NCI-H2081 (cell line): ENCODE measurements around the gene S1PR1.
A peak's percentile ranks its signal among the peaks of the same experiment; 100 is the strongest.
"Not testable (repeated sequence)": the region's sequence is repeated elsewhere in the genome, so short reads cannot be mapped to it uniquely, and the experiment has no call there.

Experiments
- DNase-seq, 2 experiments: peaks; one replicate each; lab custom pipeline; 2025; lab: John Stamatoyannopoulos, UW

S1PR1 gene

DNA sequence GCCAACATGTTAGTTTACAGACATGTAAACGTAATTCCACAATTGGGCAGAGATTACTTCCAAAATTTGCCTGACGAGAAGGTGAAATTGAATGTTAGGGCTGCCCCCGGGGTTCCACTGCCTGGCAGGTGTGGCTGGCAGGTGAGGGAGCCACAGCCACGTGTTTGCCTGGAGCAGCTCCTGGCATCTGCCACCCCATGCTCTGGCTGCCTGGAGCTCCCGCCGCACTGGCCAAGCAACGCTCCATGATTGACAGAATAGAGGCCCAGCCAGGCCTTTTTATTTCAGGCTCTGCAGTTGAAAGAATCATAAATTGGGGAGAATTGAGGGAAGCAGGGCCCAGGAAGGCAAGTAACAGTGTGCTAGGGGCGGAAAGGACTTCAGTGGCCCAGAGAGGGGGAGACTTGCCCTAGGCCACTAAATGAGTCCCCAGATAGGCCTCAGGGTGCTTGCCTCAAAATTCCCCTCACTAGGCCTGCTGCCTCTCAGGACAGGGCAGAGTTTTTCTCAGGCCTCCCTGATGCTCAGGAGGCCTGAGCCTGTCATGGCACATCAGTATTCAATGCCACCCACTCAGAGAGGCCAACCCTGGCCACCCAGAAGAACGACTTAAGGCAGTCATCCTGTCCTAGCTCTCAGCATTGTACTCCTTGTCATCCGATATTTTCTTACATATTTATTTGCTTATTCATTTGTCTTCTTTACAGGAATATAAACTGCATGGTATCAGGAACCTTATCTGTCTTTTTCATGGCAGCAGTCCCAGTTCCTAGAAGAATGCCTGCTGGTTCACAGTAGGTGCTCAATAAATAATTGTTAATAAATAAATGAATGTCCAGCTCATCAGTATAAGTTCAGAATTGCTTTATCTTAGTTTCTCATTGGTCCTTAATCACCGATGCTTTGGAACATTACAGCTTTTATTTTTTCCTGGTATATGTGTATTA lies 16.6 kb upstream of the S1PR1 start:
- peak; percentile 19 to 69 for DNase-seq

DNA sequence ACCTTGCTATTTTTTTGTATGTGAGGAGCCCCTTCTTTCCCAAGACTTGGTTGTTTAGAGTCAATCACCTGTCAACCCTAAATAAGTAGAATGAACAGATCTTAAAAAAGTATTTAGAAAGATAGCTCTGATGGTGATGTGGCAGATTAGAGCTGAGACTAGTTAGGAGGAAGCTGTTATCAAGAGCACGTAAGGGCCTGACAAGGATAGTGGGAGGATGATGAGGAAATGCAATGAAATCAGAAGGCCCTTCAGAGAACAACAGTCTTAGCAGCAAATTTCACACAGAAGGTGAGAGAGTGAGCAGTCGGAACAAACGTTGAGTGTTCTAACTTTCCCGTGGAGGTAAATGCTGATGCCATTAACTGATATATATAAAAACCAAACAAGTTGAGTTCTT lies 15.9 kb upstream of the S1PR1 start:
- no peak for DNase-seq

DNA sequence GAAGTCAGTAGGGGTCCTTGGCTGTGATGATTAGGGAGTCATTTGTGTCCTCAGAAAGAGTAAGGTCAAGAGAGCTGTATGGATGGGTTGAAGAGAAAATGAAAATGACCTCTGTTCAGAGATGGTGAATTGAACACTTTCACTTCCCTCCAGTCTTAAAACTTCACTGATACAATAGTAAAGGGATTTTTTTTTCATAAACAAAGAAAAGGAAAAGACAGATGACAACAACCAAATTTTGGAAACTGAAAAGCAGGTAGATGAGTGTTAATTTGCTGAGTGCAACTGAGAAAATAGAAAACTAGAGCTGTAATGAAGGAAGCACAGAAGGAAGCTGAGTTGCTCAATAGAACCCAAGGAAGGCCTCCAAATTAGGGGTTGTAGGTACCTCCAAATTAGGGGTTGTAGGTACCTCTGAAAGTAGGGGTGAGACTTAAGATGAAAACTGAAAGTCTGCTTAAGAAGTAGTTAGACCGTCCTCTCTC lies 14.8 kb upstream of the S1PR1 start:
- DNase-seq = no peak

DNA sequence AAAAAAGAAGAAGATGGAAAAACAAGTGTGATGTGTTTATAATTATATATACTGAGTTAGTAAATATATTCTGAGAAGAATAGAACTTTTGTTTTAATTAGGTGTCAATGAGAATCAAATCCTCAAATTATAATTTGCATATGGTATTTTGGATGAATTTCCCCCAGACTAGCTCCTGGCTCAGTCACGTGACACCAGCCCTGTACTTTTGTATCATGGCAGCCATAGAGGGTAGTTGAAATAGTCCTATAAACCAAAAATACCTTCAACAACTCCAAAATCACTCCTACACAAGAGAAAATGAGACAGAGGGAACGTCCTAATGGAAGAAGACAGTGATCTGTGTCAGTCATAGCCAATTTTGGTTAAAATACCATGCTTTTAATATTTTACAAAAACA lies 9.0 kb upstream of the S1PR1 start:
- DNase-seq = no peak

DNA sequence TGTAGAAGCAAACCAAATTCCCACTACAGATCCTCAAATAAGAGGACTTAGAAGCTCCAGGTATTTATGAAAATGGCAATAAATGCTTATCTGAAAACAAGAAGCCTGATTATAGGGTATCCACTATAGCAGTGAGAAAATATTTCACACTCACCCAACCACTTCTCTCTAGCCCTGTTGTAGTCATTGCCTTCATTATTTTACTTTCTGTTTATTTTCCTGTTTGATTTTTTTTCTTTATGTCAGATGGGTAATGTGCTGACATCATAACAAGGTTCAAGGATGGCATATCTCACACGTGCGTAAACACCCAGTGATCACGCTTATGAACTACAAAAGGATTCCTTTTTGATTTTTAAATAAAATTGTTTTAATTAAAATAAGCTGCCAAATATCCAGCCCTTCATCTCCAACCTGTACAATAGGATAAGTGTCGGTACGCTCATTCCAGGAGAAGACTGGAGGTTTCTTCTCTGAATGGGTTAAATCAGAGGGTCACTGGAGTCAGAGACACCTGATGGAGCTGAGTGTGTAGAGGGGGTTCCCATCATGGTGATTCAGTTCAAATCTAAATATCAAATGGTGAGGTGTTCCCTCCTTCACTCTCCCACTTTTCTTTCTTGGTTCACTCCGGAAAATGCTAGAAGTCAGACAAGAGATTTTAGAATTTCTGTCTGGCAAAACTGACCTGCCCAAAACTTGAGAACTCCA lies 8.2 kb upstream of the S1PR1 start:
- DNase-seq = no peak

DNA sequence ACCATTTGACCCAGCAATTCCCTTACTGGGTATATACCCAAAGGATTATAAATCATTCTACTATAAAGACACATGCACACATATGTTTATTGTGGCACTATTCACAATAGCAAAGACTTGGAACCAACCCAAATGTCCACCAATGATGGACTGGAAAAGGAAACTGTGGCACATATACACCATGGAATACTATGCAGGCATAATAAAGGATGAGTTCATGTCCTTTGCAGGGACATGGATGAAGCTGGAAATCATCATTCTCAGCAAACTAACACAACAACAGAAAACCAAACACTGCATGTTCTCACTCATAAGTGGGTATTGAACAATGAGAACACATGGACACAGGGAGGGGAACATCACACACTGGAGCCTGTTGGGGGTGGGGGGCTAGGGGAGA lies 4.6 kb upstream of the S1PR1 start:
- DNase-seq = not testable (repeated sequence)

DNA sequence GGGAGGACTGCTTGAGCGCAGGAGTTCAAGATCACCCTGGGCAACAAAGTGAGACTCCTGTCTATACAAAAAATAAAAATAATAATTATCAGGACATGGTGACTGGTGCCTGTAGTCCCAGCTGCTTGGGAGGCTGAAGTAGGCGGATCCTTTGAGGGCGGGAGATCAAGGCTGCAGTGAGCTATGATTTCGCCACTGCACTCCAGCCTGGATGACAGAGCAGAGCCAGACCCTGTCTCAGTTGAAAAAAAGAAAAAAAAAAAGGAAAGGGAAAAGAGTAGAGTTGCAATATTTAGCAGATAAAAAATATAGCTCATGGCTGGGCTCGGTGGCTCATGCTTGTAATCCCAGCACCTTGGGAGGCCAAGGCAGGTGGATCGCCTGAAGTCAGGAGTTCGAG lies 3.3 kb upstream of the S1PR1 start:
- DNase-seq = no peak

DNA sequence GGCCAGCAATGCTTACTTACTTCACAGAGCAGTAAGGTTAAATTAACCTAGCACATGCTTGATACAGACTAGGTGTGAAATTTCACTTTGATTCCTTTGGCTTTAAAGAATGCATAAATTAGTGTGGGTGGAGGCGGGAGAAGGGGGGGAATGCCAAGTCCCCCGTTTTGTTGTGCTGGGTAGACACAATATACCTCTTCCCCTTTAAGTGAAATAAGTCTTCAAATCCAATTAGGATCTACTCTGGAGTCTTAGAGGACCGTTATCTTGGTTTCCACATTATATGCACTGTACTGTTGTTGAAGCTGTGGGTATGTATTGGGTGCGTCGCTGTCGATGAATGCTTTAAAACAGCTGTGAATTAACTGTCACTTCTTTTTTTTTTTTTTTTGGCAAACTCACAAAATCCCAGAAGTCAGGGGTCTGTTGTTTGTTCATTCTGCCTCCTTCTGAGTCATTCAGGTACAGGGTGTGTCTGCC lies 1.6 kb upstream of the S1PR1 start:
- DNase-seq = no peak

DNA sequence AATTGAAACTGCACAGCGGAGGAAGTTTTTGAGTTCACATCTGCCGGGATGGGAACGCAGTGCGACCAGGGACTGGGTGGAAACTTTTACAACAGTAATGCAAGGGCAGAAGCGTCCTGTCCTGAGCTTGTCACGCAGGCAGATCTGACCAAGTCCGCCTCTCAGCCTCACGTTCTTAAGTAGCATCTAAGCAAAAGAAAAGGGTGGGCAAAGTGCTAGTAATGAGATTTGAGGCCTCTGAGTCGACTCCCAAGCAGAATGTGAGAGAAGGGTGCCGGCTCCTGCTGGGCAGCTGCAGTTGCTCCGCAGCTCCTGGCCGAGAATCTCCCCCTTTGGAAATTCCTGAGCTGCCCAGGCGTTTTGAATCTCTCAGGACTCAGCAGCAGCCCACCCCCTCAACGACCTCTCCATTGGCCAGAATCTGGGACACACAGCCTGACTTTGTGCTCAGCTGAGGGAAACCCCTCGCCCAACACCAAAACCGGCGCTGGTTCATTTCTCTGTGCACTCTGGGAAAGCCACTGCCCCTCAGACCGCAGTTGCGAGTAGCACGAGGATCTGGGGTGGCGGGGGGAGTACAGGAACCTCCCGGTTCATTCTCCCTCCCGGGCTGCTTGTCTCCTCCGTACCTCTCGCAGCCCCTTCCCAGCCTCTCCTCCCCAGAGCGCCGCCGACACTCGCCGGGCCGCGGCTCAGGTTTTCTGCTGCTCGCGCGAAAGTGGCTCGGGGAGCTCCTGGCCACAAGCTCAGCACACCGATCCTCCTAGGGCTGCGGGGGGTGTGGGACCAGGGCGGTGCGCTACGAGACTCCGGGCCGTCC lies 913 bp upstream of the S1PR1 start:
- DNase-seq = no peak

DNA sequence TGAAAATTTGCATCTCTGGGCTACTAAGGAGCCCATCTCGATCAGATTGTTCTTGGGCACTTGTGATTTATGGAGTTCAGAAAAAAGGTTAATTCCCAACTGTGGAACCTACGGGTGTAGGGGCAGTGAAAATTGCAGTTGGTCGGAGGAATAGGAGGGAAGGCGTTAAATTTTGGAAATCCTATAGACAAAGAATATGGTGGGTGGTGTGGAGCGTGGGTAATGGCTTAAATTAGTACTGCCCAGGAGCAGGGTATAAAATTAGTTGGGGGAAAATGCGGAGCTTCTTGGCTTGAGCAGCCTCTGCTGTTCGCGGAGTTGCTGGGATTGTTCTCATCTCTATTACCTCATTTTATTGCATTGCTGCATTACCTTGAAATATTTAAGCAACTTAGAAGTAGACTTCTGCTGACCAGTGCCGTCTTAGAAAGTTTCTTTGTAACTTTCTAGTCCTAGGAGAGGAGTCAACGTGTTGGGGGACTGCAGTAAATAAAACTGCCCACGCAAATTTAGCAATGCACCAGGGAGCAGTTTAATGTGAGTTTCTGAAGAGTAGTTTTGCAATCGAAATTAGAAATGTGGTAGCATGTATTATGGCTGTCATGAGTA lies 514 bp downstream of the S1PR1 start:
- DNase-seq = no peak

DNA sequence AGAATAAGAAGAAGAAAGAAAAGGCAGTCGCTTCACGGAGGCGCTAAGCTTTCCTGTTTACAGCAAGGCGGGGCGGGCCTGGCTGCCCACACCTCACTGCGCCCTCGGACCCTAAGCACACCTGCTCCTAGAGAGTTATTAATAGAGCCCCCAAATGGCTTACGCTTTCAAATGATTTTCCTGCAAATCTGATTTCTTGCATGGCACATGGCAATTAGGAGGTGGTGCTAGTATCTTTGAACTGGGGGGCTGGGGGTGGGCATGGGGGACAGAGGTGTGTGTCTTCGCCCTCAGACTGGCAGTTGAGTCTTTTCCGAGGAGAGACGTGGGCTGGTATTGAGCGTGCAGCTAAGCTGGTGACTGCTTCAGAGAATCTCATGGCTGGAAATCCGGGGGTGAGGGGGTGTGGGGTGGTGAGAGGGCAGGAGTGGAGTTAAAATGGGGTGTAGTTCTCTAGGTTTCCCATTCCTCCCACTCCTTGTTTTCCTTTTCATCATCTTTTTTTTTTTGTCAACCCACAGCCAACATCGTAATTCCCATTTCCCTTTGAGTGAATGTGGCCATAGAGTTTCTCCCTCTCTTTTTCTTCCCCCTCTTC lies 1.3 kb downstream of the S1PR1 start:
- DNase-seq = no peak

DNA sequence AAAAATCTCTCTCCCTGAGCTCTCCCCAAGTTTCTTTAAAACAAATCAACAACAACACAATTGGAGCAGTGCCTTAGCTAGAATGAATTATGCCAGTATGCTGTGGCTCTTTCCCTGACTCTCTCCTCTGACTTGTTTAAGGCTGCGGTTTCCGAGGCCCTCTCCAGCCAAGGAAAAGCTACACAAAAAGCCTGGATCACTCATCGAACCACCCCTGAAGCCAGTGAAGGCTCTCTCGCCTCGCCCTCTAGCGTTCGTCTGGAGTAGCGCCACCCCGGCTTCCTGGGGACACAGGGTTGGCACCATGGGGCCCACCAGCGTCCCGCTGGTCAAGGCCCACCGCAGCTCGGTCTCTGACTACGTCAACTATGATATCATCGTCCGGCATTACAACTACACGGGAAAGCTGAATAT lies 1.9 kb downstream of the S1PR1 start:
- DNase-seq = peak in 1 of 2 experiments; percentile 54

DNA sequence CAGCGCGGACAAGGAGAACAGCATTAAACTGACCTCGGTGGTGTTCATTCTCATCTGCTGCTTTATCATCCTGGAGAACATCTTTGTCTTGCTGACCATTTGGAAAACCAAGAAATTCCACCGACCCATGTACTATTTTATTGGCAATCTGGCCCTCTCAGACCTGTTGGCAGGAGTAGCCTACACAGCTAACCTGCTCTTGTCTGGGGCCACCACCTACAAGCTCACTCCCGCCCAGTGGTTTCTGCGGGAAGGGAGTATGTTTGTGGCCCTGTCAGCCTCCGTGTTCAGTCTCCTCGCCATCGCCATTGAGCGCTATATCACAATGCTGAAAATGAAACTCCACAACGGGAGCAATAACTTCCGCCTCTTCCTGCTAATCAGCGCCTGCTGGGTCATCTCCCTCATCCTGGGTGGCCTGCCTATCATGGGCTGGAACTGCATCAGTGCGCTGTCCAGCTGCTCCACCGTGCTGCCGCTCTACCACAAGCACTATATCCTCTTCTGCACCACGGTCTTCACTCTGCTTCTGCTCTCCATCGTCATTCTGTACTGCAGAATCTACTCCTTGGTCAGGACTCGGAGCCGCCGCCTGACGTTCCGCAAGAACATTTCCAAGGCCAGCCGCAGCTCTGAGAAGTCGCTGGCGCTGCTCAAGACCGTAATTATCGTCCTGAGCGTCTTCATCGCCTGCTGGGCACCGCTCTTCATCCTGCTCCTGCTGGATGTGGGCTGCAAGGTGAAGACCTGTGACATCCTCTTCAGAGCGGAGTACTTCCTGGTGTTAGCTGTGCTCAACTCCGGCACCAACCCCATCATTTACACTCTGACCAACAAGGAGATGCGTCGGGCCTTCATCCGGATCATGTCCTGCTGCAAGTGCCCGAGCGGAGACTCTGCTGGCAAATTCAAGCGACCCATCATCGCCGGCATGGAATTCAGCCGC lies 2.5 kb downstream of the S1PR1 start:
- no peak for DNase-seq

DNA sequence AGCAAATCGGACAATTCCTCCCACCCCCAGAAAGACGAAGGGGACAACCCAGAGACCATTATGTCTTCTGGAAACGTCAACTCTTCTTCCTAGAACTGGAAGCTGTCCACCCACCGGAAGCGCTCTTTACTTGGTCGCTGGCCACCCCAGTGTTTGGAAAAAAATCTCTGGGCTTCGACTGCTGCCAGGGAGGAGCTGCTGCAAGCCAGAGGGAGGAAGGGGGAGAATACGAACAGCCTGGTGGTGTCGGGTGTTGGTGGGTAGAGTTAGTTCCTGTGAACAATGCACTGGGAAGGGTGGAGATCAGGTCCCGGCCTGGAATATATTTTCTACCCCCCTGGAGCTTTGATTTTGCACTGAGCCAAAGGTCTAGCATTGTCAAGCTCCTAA lies 3.2 kb downstream of the S1PR1 start:
- no peak for DNase-seq

DNA sequence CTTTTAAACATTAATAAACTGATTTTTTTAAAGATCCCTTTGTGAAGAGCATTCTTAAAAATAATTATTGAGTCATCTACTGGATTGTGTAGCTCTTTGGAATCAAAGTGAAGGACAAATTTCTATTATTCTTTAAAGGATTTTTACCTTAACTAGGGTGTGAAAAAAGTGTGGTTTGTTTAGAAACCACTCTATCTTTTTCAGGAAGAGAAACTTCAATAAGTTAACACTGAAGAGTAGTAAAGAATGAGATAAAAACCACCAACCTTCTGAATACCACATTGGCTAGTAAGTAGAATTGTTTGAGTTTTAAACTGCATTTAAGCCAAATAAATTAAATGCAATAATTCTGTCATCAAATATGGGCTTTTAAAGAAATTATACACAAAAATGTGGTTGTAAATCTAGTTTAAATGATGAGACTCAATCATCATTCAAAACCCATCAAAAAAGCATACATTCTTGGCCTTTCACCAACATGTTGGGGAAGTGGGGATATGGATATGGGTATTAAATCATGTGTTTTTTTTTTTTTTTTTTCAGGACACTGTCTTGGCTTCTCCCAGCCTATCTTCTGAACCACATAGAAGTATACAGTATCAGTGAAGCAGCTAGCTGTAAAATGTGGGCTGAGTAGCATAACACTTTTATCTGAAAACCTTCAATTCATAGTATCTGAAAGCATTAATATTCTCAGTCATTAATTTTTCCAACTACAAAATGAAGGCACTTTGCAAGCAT lies 4.8 kb downstream of the S1PR1 start:
- no peak for DNase-seq

DNA sequence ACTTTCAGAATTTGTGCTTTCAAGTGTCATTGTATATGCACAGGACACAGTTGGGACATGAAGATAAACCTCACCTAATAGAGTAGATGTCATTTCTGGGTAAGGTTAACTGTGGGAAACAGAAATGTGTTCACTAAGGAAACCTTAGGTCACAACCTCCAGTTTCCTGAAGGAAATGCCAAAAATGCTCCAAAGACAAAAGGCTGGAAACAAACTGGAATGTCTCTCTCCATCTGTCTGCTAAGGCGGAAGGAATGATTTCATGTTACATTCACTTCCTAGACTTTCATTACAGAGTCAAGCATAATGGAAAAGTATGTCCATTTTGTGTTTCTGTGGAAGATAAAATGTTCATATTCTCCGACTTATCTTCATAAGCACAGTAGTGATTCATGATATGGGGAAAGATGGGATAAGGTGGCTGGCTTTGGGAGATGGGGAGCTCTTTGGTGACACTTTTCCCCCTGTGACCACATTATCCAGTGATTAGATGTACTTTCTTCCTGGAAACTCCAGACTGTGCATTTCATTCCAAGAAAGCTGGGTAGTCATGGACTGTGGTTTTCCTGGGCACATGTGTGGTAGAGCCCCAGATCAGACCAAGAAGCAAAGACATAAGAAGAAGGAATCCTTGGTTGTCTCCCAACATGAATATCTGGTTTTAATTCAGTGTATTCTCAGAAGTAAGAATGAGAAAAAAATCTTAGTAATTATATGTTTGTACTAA lies 5.7 kb downstream of the S1PR1 start:
- no peak for DNase-seq

DNA sequence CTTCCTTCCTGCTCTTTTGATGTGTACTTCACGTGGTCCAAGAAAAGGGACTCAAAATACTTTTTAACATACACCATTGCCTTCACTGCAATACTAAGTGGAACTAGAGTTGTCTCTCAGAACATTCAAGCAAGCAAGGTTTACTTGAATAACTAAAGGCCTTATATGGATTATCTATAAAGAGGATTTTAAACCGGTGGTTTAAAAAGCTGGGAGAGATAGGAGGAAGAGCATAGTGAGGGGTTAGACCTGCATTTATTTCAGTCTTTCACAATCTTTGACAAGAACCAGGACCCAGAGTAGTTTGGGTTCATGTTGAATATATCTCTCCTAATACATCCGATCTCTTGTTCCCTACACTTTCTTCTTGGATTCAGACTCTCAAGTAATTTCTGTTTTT lies 6.9 kb downstream of the S1PR1 start:
- DNase-seq = no peak

DNA sequence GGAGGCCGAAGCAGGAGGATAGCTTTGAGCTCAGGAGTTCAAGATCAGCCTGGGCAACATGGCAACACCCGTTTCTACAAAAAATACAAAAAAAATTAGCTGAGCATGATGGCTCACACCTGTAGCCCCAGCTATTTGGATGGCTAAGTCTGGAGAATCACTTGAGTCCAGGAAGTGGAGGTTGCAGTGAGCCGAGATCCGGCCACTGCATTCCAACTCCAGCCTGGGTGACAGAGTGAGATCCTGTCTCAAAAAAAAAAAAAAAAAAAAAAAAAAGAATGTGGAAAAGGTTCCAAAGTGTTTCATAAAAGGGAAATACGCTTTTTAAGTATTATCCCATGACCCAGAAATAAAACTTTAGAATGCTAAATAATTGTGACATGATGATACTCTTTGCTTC lies 8.0 kb downstream of the S1PR1 start:
- no peak for DNase-seq
